Esophagus muscularis mucosa (tissue), 4 donors: ENCODE results near the gene ABCA9.

Source experiments
- EP300 ChIP-seq: sonication (generic); formaldehyde crosslinking; IDR thresholded peaks from one replicate; pipeline ENCODE4 v1.6.1; 2017; ENCODE audit warnings: antibody characterized with exemption
- POLR2A ChIP-seq: fragments of 450-650 bp; IDR thresholded peaks from one replicate; pipeline ENCODE4 v1.6.1; 2017; ENCODE audit warnings: antibody characterized with exemption, moderate library complexity, mild to moderate bottlenecking, low read depth
- TF ChIP-seq, protein P1 (sequence below), 3 experiments: fragments of 200-600 bp in 2 of 3; fragments of 450-650 bp in 1 of 3; sonication (generic) in 2 of 3; IDR thresholded peaks; one replicate each; pipeline ENCODE4 v1.5.1; 2017 to 2019; ENCODE audit warnings: antibody characterized with exemption in 3 of 3, mild to moderate bottlenecking in 2 of 3, moderate library complexity in 1 of 3

DNA sequence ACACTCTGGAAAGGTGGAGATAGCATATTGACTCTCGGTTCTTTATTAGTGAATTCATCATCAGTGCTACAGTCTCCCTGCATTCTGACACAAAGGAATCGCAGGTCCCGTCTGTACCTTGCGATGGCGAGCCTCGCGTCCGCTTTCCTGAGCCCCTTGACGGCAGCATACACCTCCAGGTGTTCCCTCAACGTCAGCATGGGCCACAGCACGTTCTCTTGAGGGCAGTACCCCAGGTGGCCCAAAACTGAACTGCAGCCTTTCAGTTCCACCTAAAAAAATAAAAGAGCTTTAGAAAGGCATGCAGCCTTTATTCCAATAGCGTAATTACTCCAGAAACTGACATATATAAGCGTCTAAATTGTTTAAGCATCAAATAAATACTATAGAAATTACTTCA, 24.2 kb upstream of the ABCA9 start:
- TF ChIP-seq POLR2A = no peak
- TF ChIP-seq, protein P1, sequence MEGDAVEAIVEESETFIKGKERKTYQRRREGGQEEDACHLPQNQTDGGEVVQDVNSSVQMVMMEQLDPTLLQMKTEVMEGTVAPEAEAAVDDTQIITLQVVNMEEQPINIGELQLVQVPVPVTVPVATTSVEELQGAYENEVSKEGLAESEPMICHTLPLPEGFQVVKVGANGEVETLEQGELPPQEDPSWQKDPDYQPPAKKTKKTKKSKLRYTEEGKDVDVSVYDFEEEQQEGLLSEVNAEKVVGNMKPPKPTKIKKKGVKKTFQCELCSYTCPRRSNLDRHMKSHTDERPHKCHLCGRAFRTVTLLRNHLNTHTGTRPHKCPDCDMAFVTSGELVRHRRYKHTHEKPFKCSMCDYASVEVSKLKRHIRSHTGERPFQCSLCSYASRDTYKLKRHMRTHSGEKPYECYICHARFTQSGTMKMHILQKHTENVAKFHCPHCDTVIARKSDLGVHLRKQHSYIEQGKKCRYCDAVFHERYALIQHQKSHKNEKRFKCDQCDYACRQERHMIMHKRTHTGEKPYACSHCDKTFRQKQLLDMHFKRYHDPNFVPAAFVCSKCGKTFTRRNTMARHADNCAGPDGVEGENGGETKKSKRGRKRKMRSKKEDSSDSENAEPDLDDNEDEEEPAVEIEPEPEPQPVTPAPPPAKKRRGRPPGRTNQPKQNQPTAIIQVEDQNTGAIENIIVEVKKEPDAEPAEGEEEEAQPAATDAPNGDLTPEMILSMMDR (IDR thresholded peaks at IDR 0.05) = peak in 1 of 3 experiments; percentile 11
- TF ChIP-seq EP300 = no peak
